ENCODE measurements around the gene FLRT3. TPM values are rescaled to one million over a fixed set of nuclear protein-coding genes. Genes with fewer than 3 reads are reported as not detected.

The FLRT3 gene
- total RNA-seq, 1 experiment from 2014 or later, result 1.5 TPM

DNA sequence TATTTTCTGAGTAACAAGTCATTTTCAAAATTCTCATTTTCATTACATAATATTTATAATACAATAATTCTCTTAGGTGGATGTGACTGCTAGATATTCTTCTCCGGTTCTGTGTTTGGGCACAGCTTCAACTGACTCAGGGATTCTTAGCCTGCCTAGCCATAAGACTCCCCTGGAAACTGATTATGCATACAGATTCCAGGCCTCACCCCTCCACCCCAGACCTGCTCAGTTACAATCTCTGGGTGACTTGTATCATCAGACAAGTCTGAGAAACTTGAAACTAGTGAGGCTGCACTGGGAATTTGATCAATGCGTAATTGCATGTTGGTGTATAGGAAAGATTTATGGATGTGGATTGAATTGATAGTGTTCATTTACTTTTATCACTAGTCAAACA lies 25.4 kb downstream of the FLRT3 start:
- DNase-seq (ENCODE audit: low read depth, low spot score), result no peak
- CTCF ChIA-PET, result no interaction called here
- H3K4me3 ChIP-seq (replicated peaks in 1 of 2; ENCODE audit: low read depth in 1 of 2, low read length in 2 of 2), result no peak overlapping the region
- no peaks in the 10 kb centered on the region for H3K79me2 ChIP-seq (ENCODE audit: insufficient read depth, low read length)
- H3K27ac ChIP-seq (ENCODE audit: low read depth, low read length), result no peak overlapping the region
- RAD21 ChIA-PET (ENCODE audit: low non-redundant PET in 1 of 2, low total read pairs in 2 of 2, uncharacterized antibody in 2 of 2, unreplicated experiment in 2 of 2), result no interaction called here
- H3K27me3 ChIP-seq (ENCODE audit: insufficient read depth, low read length), result no peaks in the 10 kb centered on the region
- no peak overlapping the region for H2AFZ ChIP-seq (ENCODE audit: low read depth, low read length, poor library complexity, severe bottlenecking)
- no peak overlapping the region for H3K9ac ChIP-seq (ENCODE audit: low read length)
- no peaks in the 10 kb centered on the region for H4K20me1 ChIP-seq (ENCODE audit: insufficient read depth)
- H3K9me3 ChIP-seq (ENCODE audit: control insufficient read depth in 1 of 2, insufficient read depth in 1 of 2, low read depth in 1 of 2, low read length in 2 of 2), result no peaks in the 10 kb centered on the region
- H3K36me3 ChIP-seq (ENCODE audit: control insufficient read depth in 1 of 2, insufficient read depth in 2 of 2, low read length in 2 of 2), result no peaks in the 10 kb centered on the region
- BruUV-seq (replicated peaks), result no TSS peak
- TF ChIP-seq SIN3A (IDR thresholded peaks at IDR 0.05; ENCODE audit: low read depth) (no peak), ZNF274 (IDR thresholded peaks at IDR 0.05; ENCODE audit: low read depth, low read length) (no peak), ELF1 (IDR thresholded peaks at IDR 0.05; ENCODE audit: borderline replicate concordance, low read depth) (no peak), SRF (IDR thresholded peaks at IDR 0.05; ENCODE audit: low read depth) (no peak), ZFX (IDR thresholded peaks at IDR 0.05) (no peak)
- no peaks in the 10 kb centered on the region for H3K9me2 ChIP-seq (ENCODE audit: insufficient read depth)
- intact Hi-C loops (cut with micrococcal nuclease), result no loop called here
- no peaks in the 10 kb centered on the region for H3K4me1 ChIP-seq (ENCODE audit: control insufficient read depth in 1 of 2, insufficient read depth in 2 of 2, low read length in 2 of 2)
- H3K4me2 ChIP-seq (ENCODE audit: low read length), result no peak overlapping the region
- no peak for ATAC-seq
- POLR2A ChIA-PET, result no interaction called here

DNA sequence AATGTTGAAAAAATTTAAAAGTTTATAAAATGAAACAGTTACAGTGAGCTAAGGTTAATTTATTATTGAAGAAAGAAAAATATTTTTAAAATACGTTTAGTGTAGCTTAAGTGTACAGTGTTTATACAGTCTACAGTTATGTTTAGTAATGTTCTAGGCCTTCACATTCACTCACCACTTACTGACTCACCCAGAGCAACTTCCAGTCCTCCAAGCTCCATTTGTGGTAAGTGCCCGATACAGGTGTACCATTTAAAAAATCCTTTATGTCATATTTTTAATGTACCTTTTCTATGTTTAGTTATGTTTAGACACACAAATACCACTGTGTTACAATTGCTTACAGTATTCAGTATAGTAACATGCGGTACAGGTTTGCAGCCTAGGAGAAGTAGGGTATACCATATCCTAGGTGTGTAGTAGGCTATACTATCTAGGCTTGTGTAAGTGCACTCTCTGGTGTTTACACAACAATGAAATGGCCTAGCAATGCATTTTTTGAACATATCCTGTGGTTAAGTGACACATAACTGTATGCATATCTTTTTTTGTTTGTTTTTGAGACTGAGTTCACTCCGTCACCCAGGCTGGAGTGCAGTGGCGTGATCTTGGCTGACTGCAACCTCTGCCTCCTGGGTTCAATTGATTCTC lies 26.3 kb downstream of the FLRT3 start:
- intact Hi-C loops (cut with micrococcal nuclease), result no loop called here
- Histone ChIP-seq H3K36me3 (ENCODE audit: control insufficient read depth in 1 of 2, insufficient read depth in 2 of 2, low read length in 2 of 2) (no peaks in the 10 kb centered on the region), H3K9me2 (ENCODE audit: insufficient read depth) (no peaks in the 10 kb centered on the region), H4K20me1 (ENCODE audit: insufficient read depth) (no peaks in the 10 kb centered on the region), H3K79me2 (ENCODE audit: insufficient read depth, low read length) (no peaks in the 10 kb centered on the region), H3K9me3 (ENCODE audit: control insufficient read depth in 1 of 2, insufficient read depth in 1 of 2, low read depth in 1 of 2, low read length in 2 of 2) (no peaks in the 10 kb centered on the region), H3K9ac (ENCODE audit: low read length) (no peak overlapping the region), H3K4me1 (ENCODE audit: control insufficient read depth in 1 of 2, insufficient read depth in 2 of 2, low read length in 2 of 2) (no peaks in the 10 kb centered on the region), H3K27ac (ENCODE audit: low read depth, low read length) (no peak overlapping the region), H2AFZ (ENCODE audit: low read depth, low read length, poor library complexity, severe bottlenecking) (no peak overlapping the region), H3K4me2 (ENCODE audit: low read length) (no peak overlapping the region), H3K27me3 (ENCODE audit: insufficient read depth, low read length) (no peaks in the 10 kb centered on the region), H3K4me3 (replicated peaks in 1 of 2; ENCODE audit: low read depth in 1 of 2, low read length in 2 of 2) (no peak overlapping the region)
- CTCF ChIA-PET, result no interaction called here
- BruUV-seq (replicated peaks), result no TSS peak
- RAD21 ChIA-PET (ENCODE audit: low non-redundant PET in 1 of 2, low total read pairs in 2 of 2, uncharacterized antibody in 2 of 2, unreplicated experiment in 2 of 2), result no interaction called here
- no peak for DNase-seq (ENCODE audit: low read depth, low spot score)
- ATAC-seq, result no peak
- POLR2A ChIA-PET, result no interaction called here
- TF ChIP-seq ZNF274 (IDR thresholded peaks at IDR 0.05; ENCODE audit: low read depth, low read length) (no peak), POLR2A (IDR thresholded peaks at IDR 0.05; ENCODE audit: borderline replicate concordance, extremely low read depth, insufficient read depth, insufficient read length) (no peak), FOSL1 (IDR thresholded peaks at IDR 0.05; ENCODE audit: low read depth) (no peak), CEBPB (IDR thresholded peaks at IDR 0.05; ENCODE audit: low read depth) (no peak), SP1 (IDR thresholded peaks at IDR 0.05; ENCODE audit: low read depth) (no peak), POLR2AphosphoS5 (IDR thresholded peaks at IDR 0.05; ENCODE audit: low read depth, low read length) (no peak), EZH2 (IDR thresholded peaks at IDR 0.05) (no peak), TCF7L2 (IDR thresholded peaks at IDR 0.05; ENCODE audit: borderline replicate concordance, extremely low read depth, insufficient read depth, insufficient read length) (no peak), SIN3A (IDR thresholded peaks at IDR 0.05; ENCODE audit: low read depth) (no peak), JUND (IDR thresholded peaks at IDR 0.05) (no peak)
- TF ChIP-seq, protein P1, sequence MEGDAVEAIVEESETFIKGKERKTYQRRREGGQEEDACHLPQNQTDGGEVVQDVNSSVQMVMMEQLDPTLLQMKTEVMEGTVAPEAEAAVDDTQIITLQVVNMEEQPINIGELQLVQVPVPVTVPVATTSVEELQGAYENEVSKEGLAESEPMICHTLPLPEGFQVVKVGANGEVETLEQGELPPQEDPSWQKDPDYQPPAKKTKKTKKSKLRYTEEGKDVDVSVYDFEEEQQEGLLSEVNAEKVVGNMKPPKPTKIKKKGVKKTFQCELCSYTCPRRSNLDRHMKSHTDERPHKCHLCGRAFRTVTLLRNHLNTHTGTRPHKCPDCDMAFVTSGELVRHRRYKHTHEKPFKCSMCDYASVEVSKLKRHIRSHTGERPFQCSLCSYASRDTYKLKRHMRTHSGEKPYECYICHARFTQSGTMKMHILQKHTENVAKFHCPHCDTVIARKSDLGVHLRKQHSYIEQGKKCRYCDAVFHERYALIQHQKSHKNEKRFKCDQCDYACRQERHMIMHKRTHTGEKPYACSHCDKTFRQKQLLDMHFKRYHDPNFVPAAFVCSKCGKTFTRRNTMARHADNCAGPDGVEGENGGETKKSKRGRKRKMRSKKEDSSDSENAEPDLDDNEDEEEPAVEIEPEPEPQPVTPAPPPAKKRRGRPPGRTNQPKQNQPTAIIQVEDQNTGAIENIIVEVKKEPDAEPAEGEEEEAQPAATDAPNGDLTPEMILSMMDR (IDR thresholded peaks at IDR 0.05 in 2 of 3, conservative IDR thresholded peaks at IDR 0.05 in 1 of 3; ENCODE audit: borderline replicate concordance in 1 of 3, insufficient read depth in 1 of 3, low read depth in 2 of 3, low read length in 2 of 3), result no peak
- TF ChIP-seq, protein P2, sequence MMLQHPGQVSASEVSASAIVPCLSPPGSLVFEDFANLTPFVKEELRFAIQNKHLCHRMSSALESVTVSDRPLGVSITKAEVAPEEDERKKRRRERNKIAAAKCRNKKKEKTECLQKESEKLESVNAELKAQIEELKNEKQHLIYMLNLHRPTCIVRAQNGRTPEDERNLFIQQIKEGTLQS (IDR thresholded peaks at IDR 0.05), result no peak
- TF ChIP-seq, protein P3, sequence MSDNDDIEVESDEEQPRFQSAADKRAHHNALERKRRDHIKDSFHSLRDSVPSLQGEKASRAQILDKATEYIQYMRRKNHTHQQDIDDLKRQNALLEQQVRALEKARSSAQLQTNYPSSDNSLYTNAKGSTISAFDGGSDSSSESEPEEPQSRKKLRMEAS (IDR thresholded peaks at IDR 0.05), result no peak
- TF ChIP-seq, protein P4, sequence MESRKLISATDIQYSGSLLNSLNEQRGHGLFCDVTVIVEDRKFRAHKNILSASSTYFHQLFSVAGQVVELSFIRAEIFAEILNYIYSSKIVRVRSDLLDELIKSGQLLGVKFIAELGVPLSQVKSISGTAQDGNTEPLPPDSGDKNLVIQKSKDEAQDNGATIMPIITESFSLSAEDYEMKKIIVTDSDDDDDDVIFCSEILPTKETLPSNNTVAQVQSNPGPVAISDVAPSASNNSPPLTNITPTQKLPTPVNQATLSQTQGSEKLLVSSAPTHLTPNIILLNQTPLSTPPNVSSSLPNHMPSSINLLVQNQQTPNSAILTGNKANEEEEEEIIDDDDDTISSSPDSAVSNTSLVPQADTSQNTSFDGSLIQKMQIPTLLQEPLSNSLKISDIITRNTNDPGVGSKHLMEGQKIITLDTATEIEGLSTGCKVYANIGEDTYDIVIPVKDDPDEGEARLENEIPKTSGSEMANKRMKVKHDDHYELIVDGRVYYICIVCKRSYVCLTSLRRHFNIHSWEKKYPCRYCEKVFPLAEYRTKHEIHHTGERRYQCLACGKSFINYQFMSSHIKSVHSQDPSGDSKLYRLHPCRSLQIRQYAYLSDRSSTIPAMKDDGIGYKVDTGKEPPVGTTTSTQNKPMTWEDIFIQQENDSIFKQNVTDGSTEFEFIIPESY (IDR thresholded peaks at IDR 0.05; ENCODE audit: extremely low read depth, insufficient replicate concordance, low read length), result no peak
